ENCODE measurements around the gene GPR107.

DNA sequence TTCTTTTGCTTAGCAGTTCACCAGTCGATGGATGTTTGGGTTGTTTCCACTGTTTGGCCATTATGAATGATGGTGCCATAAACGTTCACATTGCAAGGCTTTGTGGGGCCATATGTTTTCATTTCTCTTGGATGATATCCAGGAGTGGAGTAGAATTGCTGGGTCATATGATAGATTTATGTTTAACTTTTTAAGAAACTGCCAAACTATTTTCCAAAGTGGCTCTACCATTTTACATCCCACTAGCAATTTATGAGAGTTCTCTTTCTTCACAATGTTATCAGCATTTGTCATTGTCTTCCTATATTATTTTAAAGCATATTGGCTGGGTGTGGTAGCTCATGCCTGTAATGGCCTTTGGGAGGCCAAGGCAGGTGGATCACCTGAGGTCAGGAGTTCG is 5.2 kb downstream of the GPR107 start:
- no peak for TF ChIP-seq EP300 (IDR thresholded peaks at IDR 0.05)
- TF ChIP-seq, protein P1, sequence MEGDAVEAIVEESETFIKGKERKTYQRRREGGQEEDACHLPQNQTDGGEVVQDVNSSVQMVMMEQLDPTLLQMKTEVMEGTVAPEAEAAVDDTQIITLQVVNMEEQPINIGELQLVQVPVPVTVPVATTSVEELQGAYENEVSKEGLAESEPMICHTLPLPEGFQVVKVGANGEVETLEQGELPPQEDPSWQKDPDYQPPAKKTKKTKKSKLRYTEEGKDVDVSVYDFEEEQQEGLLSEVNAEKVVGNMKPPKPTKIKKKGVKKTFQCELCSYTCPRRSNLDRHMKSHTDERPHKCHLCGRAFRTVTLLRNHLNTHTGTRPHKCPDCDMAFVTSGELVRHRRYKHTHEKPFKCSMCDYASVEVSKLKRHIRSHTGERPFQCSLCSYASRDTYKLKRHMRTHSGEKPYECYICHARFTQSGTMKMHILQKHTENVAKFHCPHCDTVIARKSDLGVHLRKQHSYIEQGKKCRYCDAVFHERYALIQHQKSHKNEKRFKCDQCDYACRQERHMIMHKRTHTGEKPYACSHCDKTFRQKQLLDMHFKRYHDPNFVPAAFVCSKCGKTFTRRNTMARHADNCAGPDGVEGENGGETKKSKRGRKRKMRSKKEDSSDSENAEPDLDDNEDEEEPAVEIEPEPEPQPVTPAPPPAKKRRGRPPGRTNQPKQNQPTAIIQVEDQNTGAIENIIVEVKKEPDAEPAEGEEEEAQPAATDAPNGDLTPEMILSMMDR (IDR thresholded peaks at IDR 0.05), result no peak
